ENCODE data around the gene PLCL2. TPM values are rescaled to one million over a fixed set of nuclear protein-coding genes. Genes with fewer than 3 reads are reported as not detected.

PLCL2 gene
- total and polyA plus RNA-seq, 4 donors = 1.5 to 16.5 (median 9.4) TPM

- Histone ChIP-seq H3K9me3 (ENCODE audit: control insufficient read depth in 4 of 4, low read length in 3 of 4) (no peaks in the 10 kb centered on the region), H3K27me3 (ENCODE audit: control insufficient read depth in 4 of 4, insufficient read depth in 4 of 4, low read length in 3 of 4) (no peaks in the 10 kb centered on the region), H3K4me1 (ENCODE audit: control insufficient read depth in 4 of 4, insufficient read depth in 4 of 4, low read length in 3 of 4) (no peaks in the 10 kb centered on the region), H3K9ac (ENCODE audit: low read depth in 1 of 2, low read length in 2 of 2) (no peak overlapping the region), H3K36me3 (ENCODE audit: control insufficient read depth in 4 of 4, insufficient read depth in 3 of 4, low read depth in 1 of 4, low read length in 3 of 4) (no peaks in the 10 kb centered on the region), H3K4me3 (ENCODE audit: low read depth in 1 of 3, low read length in 3 of 3) (no peak overlapping the region), H3K27ac (ENCODE audit: low read depth in 1 of 2, low read length in 2 of 2) (no peak overlapping the region)
- TF ChIP-seq TAF1 (conservative IDR thresholded peaks at IDR 0.05) (no peak), FOXA1 (IDR thresholded peaks at IDR 0.05) (no peak), GABPA (IDR thresholded peaks at IDR 0.05 in 1 of 2, conservative IDR thresholded peaks at IDR 0.05 in 1 of 2) (no peak), YY1 (IDR thresholded peaks at IDR 0.05) (no peak), ZBTB33 (IDR thresholded peaks at IDR 0.05) (no peak), NR2F2 (IDR thresholded peaks at IDR 0.05) (no peak), CTCF (IDR thresholded peaks at IDR 0.05; ENCODE audit: low read depth, low read length, missing input control) (no peak), FOXA2 (IDR thresholded peaks at IDR 0.05) (no peak), EGR1 (IDR thresholded peaks at IDR 0.05; ENCODE audit: low read depth in 2 of 2) (no peak), SP1 (IDR thresholded peaks at IDR 0.05) (no peak), JUND (IDR thresholded peaks at IDR 0.05) (no peak), HNF4G (IDR thresholded peaks at IDR 0.05) (no peak), MAX (IDR thresholded peaks at IDR 0.05) (no peak), HNF4A (conservative IDR thresholded peaks at IDR 0.05) (no peak)
- TF ChIP-seq, protein P1, sequence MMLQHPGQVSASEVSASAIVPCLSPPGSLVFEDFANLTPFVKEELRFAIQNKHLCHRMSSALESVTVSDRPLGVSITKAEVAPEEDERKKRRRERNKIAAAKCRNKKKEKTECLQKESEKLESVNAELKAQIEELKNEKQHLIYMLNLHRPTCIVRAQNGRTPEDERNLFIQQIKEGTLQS (IDR thresholded peaks at IDR 0.05) = no peak
- DNase-seq (ENCODE audit: low spot score) = no peak
- WGBS = 66% methylated on average over 8 of the region's 8 CpGs
Measured at GRCh38 chr3:17110660-17111396, 226.1 kb downstream of the PLCL2 start.

- TF ChIP-seq NR2F2 (IDR thresholded peaks at IDR 0.05) = no peak
- no peak for TF ChIP-seq CTCF (IDR thresholded peaks at IDR 0.05; ENCODE audit: low read depth, low read length, missing input control)
- TF ChIP-seq HNF4A (conservative IDR thresholded peaks at IDR 0.05) = no peak
- TF ChIP-seq MAX (IDR thresholded peaks at IDR 0.05) = no peak
- WGBS = 81% methylated on average over 3 of the region's 3 CpGs
- H3K9me3 ChIP-seq (ENCODE audit: control insufficient read depth in 4 of 4, low read length in 3 of 4) = no peaks in the 10 kb centered on the region
- no peak overlapping the region for H3K4me3 ChIP-seq (ENCODE audit: low read depth in 1 of 3, low read length in 3 of 3)
- DNase-seq (ENCODE audit: low spot score) = no peak
- H3K27me3 ChIP-seq (ENCODE audit: control insufficient read depth in 4 of 4, insufficient read depth in 4 of 4, low read length in 3 of 4) = no peaks in the 10 kb centered on the region
- no peaks in the 10 kb centered on the region for H3K36me3 ChIP-seq (ENCODE audit: control insufficient read depth in 4 of 4, insufficient read depth in 3 of 4, low read depth in 1 of 4, low read length in 3 of 4)
- H3K9ac ChIP-seq (ENCODE audit: low read depth in 1 of 2, low read length in 2 of 2) = no peak overlapping the region
- H3K4me1 ChIP-seq (ENCODE audit: control insufficient read depth in 4 of 4, insufficient read depth in 4 of 4, low read length in 3 of 4) = no peaks in the 10 kb centered on the region
- no peak overlapping the region for H3K27ac ChIP-seq (ENCODE audit: low read depth in 1 of 2, low read length in 2 of 2)
Measured at GRCh38 chr3:17111586-17111985, 226.8 kb downstream of the PLCL2 start.
